HTERT RPE-1 (cell line): Measurements from ENCODE around the gene CAPN2.

Source experiments
- in situ Hi-C: fragments of 300-500 bp; cut with MboI; formaldehyde crosslinking; loops from 4 replicates; pipeline ENCODE4 v1.14.3; 2020; ENCODE audit warnings: low sequenced_read_pairs

The CAPN2 gene

DNA sequence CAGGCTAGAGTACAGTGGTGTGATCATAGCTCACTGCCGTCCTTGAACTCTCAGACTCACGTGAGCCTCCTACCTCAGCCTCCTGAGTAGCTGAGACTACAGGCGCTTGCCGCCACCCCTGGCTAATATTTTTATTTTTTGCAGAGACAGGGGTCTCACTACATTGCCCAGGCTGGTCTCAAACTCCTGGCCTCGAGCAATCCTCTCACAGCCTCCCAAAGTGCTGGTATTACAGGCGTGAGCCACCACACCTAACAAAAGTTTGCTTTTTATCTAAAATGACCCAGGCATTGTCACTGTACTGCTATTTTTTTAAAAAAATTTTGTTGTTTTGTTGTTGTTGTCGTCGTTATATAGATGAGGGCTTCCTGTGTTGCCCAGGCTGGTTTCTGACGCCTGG lies 46.4 kb downstream of the CAPN2 start:
- in situ Hi-C loops: no loop called here

DNA sequence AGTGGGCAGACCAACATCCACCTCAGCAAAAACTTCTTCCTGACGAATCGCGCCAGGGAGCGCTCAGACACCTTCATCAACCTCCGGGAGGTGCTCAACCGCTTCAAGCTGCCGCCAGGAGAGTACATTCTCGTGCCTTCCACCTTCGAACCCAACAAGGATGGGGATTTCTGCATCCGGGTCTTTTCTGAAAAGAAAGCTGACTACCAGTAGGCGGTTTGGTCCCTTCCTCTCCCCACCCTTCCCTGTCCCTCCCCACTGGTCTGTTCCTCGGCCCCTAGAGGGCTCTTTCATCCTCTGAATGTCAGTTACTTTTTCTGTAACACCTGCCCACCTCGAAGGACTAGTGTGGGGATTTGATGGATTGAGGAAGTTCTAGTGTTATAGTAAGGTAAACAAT lies 46.9 kb downstream of the CAPN2 start:
- in situ Hi-C loops: no loop called here

DNA sequence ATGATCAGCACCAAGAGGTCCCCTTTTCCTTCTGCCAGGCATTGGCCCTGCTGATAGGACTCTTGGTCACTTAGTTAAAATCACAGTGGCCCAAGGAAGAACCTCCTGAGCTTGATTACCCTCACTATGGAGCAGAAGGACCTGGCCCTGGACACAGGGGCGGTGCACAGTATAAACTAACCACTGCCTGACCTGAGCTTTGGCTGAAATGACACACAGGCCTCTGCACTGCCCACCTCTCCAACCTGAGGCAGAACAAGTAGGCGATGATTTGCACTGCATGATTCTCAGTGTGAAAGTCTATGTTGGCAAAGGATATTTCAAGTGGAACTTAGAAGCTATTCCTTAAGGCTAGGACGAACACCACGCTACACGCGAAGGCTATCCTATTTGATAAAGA lies 48.5 kb downstream of the CAPN2 start:
- in situ Hi-C loops: no loop called here

DNA sequence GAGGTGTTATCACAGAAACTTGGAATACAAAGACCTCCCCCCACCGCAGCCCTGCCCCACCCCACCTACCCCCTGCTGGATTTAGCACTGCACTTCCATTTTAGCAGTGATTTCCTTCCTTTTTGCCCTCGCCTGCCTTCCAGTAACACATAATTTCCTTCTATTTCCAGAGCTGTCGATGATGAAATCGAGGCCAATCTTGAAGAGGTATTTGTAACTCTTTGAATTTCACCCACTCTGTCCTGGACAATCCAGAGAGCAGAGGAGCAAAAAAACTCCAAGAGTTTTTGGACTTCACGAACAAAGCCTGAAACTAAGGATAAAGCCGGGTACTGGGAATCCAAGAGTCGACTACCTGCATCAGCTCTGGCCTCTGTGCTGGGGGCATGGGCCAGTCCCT lies 49.1 kb downstream of the CAPN2 start:
- in situ Hi-C loops: no loop called here

DNA sequence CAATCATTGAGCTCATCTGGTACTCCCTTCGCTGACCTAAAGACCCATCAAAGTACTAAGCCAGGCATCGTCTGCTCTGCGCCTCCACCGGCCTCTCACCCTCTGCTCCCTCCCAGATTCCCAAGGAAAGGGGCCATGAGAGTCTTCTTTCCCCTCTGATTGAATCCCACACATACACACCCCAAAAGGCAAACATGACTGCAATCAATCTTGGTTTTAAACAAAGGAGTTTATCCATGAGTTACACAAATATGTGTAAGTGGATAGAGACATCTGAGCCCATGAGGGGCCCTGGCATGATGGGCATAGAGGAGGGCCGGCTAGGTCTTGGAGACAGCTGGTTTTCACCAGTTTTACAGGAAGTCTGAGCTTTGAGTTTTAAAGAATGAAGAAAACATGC lies 50.9 kb downstream of the CAPN2 start:
- in situ Hi-C loops: no loop called here

DNA sequence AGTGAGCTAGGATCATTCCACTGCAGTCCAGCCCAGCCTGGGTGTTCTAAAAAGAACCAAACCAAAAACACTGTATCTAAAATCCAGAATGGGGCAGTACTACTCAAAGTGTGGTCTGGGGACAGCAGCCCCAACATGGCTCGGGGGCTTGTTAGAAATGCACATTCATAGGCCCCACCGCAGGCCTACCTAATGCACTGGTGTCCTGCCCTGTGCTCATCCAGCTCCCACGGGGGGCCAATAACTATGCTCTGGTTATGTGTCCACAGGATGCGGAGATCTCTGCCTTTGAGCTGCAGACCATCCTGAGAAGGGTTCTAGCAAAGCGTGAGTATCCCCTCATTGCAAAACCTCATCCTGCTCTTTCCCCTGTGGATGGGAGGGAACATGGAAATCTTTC lies 51.5 kb downstream of the CAPN2 start:
- in situ Hi-C loops: no loop called here

DNA sequence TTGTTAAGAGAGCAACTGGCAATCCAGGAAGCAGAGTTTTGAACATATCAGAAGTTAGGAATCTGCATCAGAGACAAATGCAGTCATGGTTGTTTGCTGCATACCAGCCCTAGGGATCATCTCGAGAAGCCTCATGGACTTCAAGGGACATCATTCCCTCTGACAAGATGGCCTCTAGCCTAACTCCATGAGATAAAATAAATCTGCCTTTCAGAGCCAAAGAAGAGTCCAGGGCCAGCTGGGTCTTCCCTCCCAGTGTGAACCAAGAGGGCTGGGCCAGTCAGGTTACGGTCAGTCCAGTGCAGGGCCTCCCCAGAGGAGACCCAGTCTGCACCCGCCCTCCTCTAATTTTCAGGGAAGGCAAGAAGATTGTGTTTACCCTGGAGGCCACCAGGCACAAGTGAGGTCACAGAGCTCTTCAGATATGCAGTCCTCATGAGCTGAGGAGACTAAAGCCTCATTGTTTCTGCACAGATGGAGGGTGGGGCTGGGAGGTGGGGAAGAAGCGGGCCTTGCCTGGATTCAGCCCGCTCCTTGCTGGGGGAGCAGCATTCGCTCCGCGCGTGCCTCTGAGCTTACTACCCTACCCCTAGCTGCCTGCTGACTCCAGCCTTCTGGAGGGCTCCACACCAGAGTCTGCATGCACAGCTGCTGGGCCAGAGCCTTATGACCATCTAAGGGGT lies 52.8 kb downstream of the CAPN2 start:
- in situ Hi-C loops: no loop called here

DNA sequence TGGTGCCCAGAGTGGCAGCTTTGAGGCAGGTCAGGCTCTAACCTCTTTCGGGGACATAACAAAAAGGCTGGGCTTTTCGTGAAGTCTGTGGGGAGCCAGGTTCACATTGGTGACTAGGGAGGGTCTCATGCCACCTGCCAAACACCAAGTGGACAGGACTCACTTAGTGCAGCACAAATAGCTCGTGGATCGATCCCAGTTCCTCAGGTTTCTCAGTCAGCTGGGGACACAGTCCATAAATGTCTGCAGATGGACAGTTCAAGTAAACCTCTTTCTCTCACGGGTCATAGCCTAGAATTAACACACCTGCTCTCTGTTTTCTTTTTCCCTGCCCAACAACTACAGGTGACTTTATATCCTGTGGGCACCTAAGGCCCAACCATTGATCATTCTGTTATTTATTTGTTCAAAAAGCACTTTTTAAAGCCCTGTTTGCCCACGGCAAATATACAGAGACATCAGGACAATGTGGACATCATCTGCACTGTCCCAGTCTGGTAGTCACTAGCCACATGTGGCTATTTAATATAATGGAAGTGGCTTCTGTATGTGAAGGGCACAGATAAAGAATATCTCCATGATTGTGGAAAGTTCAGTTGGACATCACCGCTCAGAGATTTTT lies 53.5 kb downstream of the CAPN2 start:
- in situ Hi-C loops: no loop called here

DNA sequence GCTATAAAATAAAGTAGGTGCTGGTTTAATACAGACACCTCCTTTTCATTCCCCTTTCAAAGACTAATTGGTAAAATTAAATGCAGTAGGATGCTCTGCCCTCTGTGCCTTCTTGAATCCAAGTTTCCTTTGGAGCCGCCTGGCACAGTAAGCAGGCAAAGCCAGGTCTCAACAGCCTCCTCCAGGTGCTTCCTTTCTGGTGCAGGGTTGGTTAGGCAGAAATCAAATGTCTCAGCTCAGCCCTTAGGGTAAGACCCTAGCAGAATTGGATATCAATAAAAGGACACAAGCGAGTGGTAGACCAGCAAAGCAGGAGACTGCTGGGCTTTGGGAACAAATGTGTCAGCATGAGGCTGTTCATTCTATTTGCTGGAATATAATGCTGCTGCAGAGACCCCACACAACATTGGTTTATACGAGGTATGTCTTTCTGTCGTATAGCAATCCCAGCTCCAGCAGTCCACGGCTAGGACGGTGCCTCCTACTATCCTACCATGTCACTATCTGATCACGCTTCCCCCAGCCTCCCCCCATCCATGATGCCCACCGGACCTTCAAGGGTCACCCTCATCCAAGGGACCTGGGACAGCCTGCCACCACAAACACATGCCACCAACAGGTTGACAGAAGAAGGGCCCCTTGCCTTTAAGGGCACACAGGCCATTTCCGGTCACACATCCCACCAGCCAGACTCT lies 58.4 kb downstream of the CAPN2 start:
- in situ Hi-C loops: no loop called here

DNA sequence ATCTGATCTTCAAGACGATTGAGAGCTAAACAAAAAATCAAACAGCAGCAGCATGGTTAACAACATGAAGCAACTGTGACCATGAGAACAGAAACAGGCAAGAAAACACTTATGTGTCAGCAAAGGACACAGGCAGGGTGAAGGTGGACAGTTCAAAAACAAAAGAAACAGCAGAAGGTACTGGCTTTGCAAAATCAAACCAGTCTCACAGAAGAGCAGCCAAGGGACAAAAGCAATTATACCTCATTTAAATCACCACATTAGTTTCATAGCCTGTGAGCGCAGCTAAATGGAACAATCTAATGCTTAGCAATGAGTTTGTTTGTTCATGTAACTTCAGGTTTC lies 59.1 kb downstream of the CAPN2 start:
- in situ Hi-C loops: no loop called here

DNA sequence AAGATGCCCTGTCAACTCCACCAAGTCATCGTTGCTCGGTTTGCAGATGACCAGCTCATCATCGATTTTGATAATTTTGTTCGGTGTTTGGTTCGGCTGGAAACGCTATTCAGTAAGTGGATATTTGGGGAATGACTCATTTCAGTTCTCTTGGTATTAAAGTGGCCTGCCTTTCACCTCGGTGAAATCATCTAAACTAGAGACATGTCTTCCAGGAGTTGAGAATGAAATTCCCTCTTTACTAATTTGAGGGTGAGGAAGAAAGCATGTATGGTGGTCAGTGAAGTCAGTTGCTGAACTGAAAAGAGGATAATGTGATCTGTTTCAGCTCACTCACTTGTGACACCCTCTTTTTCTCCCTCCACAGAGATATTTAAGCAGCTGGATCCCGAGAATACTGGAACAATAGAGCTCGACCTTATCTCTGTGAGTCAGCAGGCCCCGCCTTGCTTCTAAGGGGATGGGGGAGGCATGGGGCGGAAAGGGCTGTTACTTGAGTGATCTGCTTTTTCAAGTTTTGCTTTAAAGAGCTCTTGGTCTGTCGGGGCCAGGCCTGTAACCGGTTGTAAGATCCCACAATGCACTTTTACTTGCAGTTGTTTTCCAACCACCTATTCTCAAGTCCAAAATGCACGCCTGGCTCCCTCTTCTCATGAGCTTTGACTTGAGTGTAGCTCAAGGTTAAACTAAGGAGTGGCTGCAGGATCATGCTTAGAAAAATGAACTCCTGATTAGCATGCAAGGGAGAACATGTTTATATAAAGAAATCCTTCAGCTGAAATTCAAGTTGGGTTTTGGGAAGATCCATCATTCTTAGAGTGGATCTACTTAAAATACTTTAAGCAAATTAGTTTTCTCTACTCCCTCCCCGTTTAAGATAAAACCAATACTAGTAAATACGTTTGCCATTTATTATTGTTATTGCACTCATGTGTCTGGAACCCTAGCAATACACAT lies 59.8 kb downstream of the CAPN2 start:
- in situ Hi-C loops: no loop called here

DNA sequence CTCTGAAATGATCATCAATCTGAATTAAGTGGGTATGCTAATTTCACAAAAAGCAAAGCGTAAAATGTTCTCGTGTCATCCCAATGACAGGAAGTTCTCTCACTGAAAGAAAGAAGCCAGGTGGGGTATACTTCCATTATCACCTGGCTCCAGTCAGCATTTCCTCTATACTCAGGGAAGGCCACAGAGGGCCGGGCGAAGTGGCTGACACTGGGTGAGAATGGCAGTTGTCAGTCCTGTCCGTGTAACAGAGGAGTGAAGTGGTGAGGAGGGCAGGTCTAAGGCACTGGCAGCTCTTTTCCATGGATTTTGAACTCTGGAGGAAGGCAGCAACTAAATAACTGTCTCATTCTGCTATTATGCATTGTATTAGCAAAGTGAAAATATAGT lies 60.4 kb downstream of the CAPN2 start:
- in situ Hi-C loops: no loop called here

DNA sequence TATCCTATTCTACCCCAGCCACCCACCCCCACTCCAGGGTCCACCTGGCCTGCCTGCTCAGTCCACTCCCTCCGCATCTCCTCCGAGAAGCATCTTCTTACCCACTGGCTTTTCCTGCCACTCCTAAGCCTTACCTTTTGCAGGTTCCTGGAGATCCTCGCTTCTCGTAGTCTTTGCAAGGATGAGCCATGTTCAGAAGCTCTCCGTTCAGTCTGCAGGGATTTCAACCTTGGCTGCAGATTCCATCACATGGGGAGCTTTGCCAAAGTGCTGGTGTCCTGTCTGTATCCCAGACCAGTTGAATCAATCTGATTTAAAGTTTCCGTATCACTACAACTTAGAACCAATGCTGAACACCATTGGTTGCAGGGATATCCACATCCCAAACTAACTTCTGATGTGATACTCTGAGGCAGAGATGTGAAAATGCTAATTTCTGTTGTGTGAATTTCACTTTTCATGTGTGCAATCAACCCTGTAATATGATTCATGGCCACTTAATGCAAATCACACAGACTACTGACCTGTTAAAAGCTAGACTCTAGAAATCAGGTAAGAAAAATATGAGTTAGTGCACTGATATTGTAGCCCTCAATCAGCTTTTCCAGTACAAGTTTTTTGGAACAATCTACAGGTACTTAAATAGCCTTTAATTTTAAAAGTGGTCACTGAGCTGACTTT lies 61.9 kb downstream of the CAPN2 start:
- in situ Hi-C loops: no loop called here

DNA sequence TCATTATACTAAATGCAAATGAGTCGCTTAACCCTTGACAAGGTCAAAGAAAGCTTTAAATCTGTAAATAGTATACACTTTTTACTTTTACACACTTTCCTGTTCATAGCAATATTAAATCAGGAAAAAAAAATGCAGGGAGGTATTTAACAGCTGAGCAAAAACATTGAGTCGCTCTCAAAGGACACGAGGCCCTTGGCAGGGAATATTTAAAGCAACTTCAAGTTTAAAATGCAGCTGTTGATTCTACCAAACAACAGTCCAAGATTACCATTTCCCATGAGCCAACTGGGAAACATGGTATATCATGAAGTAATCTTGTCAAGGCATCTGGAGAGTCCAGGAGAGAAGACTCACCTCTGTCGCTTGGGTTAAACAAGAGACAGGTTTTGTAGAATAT lies 62.7 kb downstream of the CAPN2 start:
- in situ Hi-C loops: no loop called here

DNA sequence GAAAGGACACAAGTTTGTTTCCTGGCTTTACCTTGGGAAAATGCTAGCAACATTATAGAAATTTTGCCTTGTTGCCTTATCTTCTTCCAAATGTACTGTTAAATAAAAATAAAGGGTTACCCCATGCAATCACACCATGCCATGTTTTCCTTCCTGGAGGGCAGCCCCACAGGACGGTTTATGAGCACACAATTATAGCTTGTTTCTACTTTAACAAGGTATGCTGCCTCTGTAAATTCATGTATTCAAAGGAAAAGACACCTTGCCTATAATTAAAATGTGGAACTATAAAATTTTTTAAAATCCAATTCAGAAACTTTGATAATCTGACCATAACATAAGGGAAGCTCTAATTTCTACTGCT lies 63.4 kb downstream of the CAPN2 start:
- in situ Hi-C loops: no loop called here

DNA sequence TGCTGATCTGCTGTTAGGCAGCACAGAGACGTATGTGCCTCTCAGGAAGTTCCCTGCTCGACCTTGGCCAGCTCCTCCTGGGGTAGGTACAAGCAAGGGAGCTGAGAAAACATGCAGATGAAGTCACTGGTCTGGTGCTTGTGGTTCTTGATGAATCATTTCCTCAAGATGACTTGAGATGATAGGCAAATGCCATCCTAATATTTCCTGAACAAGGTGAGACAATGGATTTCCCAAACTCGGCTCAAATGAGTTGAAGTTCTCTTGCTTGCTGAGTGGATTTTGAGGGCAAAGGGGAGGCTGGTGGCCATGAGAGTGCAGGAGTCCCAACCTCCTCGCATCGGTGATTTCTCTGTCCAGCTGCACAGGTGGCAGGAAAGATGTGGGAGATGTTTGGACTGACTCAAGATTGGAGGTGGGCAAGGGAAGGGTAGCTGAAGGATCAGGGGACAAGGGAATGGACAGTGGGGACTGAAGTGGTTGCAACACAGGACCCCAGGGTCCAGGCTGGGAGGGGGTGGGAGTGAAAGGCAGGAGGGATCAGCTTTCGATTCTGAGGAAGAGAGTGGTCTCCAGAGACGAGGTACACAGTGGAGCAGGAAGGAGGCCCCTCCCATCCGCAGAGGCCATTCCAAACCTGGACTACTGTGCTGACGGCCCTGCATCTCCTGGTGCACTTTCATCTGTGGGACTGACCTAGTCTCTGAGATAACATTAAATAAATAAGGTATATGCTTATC lies 63.9 kb downstream of the CAPN2 start:
- in situ Hi-C loops: no loop called here

DNA sequence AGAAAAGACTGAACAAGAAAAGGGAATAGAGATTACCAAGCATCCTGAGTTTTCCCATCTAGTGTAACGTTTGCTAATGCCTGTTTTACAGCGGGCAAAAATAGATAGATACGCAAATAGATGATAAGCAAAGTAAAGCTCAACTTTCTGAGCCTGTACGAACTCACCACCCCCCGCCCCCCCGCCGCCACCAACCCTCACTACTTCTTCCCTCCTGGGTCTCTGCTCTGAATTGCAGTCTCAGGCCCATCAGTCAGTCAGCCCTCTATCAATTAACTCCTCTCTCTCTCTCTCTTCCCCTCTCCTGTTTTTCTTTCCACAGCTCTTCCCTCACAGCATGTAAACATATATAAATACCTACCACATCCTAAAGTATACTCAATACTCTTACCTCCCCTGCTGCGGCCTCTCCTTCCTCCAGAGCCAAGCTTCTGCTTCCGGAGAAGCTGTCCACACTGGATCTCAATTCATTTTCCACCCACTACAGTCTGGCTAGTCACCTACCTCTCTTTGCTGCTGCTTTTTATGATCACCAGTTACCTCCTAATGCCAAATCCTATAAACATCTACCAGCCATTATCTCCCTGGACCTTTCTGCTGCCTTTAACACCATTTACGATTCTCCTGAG lies 64.6 kb downstream of the CAPN2 start:
- in situ Hi-C loops: no loop called here

DNA sequence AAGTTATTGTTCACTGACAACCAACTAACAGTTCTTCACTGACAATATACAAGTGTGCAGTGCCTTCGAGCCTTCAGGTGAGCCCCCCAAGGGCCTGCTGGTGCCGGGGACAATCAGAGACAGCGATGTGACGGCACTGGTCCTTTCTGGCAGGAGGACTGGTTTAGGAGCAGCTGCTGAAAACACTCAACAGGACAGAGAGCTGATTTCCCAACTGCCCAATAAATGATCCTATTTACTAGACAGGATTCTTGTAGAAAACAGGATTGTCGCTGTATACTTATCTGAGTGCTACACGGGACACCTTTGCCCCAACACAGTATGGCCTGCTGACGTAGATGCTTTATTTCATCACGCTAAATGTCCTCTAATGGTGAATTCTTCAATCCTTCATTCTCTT lies 68.0 kb downstream of the CAPN2 start:
- in situ Hi-C loops: no loop called here

DNA sequence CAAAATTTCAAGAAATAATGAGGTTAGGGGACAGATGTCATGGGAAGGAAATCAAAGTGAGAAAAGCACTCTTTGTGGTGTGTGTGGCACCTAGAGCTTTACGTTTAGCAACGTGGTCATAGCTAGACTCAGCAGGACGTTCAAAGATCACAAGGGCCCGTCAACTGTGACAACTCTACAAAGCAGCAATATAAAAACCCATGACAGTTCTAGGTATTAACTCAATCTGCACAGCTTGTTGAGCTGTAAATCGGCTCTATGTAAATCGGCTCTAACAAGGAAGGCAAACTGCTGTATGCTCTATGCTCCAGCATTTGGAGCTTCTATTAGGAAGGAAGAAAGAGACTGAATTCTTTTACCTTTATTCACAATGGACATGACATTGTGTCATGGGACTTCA lies 68.6 kb downstream of the CAPN2 start:
- in situ Hi-C loops: no loop called here

DNA sequence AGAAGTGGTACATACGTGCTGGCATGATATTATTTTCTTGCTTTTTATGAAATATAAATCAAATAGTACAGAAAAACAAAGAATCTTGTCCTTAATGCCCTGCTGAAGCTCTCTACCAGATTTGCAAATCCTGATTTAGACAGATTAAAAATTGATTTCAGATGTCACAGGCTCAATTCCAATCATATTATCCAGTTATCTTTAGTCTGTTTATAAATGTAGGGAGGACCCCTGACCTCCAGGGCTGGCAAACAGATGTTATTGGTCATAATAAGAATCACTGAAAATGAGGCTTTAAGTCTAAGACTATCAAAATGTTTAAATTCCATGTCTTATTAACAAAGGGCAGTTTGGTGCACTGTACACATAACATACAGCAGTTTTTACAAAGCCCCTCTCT lies 71.3 kb downstream of the CAPN2 start:
- in situ Hi-C loops: no loop called here
